T-helper 1 cell treated with Interleukin-12 subunit alpha and Interleukin-12 subunit beta and Interleukin-4 antibody, amounts not matched to agents 30 μg/mL and 1 μg/mL, for 36 hours (primary cell): Measurements from ENCODE around the gene SDSL.

ENCODE experiments used
- H3K27ac Mint-ChIP-seq: one replicate; pipeline ENCODE4 v1.8.0; 2021; ENCODE audit warnings: mild to moderate bottlenecking, mixed read lengths
- H3K27me3 Mint-ChIP-seq: one replicate; pipeline ENCODE4 v1.8.0; 2021; ENCODE audit warnings: low read depth, mixed read lengths
- H3K36me3 Mint-ChIP-seq: one replicate; pipeline ENCODE4 v1.8.0; 2021; ENCODE audit warnings: low read depth, mixed read lengths
- H3K4me1 Mint-ChIP-seq: one replicate; pipeline ENCODE4 v1.8.0; 2021; ENCODE audit warnings: low read depth, mixed read lengths
- H3K4me3 Mint-ChIP-seq: one replicate; pipeline ENCODE4 v1.8.0; 2021; ENCODE audit warnings: mild to moderate bottlenecking, moderate library complexity, mixed read lengths
- H3K9me3 Mint-ChIP-seq: one replicate; pipeline ENCODE4 v1.8.0; 2021; ENCODE audit warnings: mixed read lengths

Gene SDSL

GRCh38 chr12:113402586-113403260 is 19.5 kb upstream of the SDSL start:
- H3K27ac Mint-ChIP-seq, result no peak overlapping the region
- no peak overlapping the region for H3K4me3 Mint-ChIP-seq
- H3K9me3 Mint-ChIP-seq, result no peaks in the 10 kb centered on the region
- no peaks in the 10 kb centered on the region for H3K4me1 Mint-ChIP-seq
- H3K36me3 Mint-ChIP-seq, result no peaks in the 10 kb centered on the region
- peaks cover 24% of the 10 kb centered on the region for H3K27me3 Mint-ChIP-seq

DNA sequence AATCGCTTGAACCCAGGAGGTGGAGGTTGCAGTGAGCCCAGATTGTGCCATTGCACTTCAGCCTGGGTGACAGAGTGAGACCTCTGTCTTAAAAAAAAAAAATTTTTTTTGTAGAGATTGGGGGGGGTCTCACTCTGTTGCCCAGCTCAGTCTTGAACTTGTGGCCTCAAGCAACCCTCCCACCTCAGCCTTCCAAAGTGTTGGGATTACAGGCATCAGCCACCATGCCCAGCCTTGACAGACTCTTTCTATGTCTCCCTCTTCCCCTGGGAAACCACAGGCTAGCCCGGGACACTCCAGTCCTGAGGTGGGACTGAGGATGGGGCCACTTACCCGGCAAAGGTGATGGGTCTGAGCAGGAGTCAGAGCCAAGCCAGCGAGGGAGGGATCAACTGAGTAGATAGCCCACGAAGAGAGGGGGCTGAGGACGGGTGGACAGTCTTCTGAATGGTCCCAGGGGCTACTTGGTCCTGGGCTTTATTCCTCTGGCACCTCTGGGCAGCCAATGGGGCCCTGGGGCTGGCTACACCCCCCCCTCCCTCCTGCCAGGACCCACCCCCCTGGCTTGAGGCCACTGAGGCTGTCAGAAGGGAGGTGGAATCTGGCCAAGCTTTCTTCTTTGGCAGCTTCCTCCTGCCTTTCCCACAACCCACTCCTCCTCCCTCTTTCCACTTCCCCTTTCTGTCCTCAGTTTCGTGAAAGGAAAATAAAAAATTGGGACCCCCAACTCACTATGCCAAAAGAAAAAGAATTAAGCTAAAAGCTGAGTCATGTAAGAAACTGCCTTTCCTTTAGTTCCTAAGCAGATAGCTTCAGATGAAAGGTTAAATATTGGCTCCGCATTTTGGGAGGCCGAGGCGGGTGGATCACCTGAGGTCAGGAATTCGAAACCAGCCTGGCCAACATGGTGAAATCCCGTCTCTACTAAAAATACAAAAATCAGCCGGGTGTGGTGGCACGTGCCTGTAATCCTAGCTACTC is 18.5 kb upstream of the SDSL start, which contains the start of gene SDS:
SDS (minus strand) TSS at position 453 of the 981 bp plus-strand sequence. CDS start 4,179 bp downstream, outside the sequence.
- no peak within 1 kb of the TSS for H3K4me3 Mint-ChIP-seq
- peaks cover 24% of the 10 kb centered on the region for H3K27me3 Mint-ChIP-seq
- H3K4me1 Mint-ChIP-seq, result no peaks in the 10 kb centered on the region
- no peaks in the 10 kb centered on the region for H3K36me3 Mint-ChIP-seq
- no peaks in the 10 kb centered on the region for H3K9me3 Mint-ChIP-seq
- H3K27ac Mint-ChIP-seq, result no peak within 1 kb of the TSS

DNA sequence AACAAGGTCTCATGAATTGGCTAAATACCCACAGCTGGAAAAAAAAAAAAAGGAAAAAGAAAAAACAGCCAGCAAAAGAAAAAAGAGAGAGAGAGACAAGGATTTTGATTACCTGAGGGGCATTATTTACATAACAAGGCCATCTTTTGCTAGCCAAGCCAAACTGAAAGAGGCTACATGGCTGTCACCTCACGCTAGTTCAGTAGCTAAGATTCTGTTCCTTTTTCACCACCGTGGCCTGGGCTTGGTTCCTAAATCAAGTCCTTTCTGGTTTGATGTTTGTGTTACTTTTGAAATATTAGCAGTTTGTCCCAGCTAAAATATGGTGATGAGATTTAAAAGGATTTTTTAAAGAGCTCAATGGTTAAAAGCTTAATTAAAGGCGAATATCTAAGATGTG is 16.5 kb upstream of the SDSL start:
- Mint-ChIP-seq H3K27me3 (peaks cover 24% of the 10 kb centered on the region), H3K4me1 (no peaks in the 10 kb centered on the region), H3K4me3 (no peak overlapping the region), H3K36me3 (no peaks in the 10 kb centered on the region), H3K27ac (no peak overlapping the region), H3K9me3 (no peaks in the 10 kb centered on the region)

DNA sequence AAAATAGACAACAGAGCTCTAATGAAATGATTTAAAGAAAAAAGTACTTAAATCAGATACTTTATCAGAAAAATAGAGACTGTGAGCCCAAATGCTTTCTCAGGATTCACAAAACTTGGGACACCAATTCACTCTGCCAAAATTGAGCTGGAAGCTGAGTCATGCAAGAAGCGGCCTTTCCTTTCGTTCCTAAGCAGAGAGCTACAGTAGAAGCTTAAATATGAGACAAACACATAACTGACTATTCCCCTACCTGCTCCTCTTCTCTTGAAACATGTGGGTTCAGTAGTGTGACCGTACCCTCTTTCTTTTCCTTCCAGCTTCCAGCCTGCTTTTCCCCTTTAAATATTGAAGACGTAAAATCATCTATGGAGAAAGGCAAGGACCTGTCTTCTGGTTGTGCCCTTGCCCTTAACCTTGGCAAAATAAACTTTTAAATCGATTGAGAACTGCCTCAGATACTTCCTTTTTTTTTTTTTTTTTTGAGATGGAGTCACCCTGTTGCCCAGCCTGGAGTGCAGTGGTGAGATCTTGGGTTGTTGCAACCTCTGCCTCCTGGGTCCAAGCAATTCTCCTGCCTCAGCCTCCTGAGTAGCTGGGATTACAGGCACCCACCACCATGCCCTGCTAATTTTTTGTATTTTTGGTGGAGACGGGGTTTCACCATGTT is 14.1 kb upstream of the SDSL start:
- no peaks in the 10 kb centered on the region for H3K4me1 Mint-ChIP-seq
- no peak overlapping the region for H3K27ac Mint-ChIP-seq
- peaks cover 24% of the 10 kb centered on the region for H3K27me3 Mint-ChIP-seq
- H3K36me3 Mint-ChIP-seq, result no peaks in the 10 kb centered on the region
- no peaks in the 10 kb centered on the region for H3K9me3 Mint-ChIP-seq
- H3K4me3 Mint-ChIP-seq, result no peak overlapping the region

- Mint-ChIP-seq H3K27ac (no peak overlapping the region), H3K4me3 (no peak overlapping the region), H3K4me1 (no peaks in the 10 kb centered on the region), H3K9me3 (no peaks in the 10 kb centered on the region), H3K36me3 (no peaks in the 10 kb centered on the region), H3K27me3 (peaks cover 23% of the 10 kb centered on the region)
Measured at GRCh38 chr12:113408756-113409298, 13.4 kb upstream of the SDSL start.

DNA sequence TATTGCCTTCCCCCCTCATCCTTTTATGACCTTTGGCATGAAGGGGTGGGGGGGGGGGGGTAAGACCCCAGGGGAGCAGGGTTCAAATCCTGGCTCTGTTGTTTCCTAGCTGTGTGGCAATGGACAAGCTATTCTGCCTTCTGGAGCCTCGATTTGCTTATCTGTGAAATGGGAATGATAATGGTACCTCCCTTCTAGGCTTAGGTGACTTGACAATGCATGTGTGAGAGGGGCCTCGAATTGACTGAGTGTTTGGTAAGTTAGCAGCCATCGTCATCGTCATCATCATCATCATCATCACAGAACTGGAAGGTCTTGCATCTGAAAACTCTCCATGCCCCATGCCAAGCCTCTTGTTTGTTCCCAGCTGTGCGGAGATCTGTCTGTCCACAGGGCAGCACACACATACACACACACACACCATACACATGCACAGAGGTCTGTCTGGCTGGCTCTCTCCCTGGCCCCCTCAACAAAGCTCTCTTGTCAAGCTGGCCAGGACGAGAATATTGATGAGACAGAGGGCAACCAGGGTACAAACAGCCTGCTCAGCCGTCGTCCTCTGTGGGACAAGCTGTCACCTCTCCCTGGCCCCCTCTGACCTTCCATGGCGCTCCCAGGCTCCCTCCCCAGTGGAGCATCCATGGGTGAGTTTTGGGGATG is 12.6 kb upstream of the SDSL start:
- no peak overlapping the region for H3K4me3 Mint-ChIP-seq
- no peaks in the 10 kb centered on the region for H3K4me1 Mint-ChIP-seq
- H3K27ac Mint-ChIP-seq, result no peak overlapping the region
- no peaks in the 10 kb centered on the region for H3K9me3 Mint-ChIP-seq
- H3K27me3 Mint-ChIP-seq, result peaks cover 18% of the 10 kb centered on the region
- no peaks in the 10 kb centered on the region for H3K36me3 Mint-ChIP-seq

- no peak overlapping the region for H3K4me3 Mint-ChIP-seq
Measured at GRCh38 chr12:113413488-113413939, 8.7 kb upstream of the SDSL start.

GRCh38 chr12:113414519-113415038 is 7.6 kb upstream of the SDSL start:
- H3K36me3 Mint-ChIP-seq, result no peaks in the 10 kb centered on the region
- no peaks in the 10 kb centered on the region for H3K4me1 Mint-ChIP-seq
- H3K4me3 Mint-ChIP-seq, result no peak overlapping the region
- peaks cover 4% of the 10 kb centered on the region for H3K27me3 Mint-ChIP-seq
- H3K27ac Mint-ChIP-seq, result no peak overlapping the region
- no peaks in the 10 kb centered on the region for H3K9me3 Mint-ChIP-seq

More at GRCh38 chr12:113413488-113413939, 8.7 kb upstream of the SDSL start:
- H3K27ac Mint-ChIP-seq, result no peak overlapping the region
- H3K4me1 Mint-ChIP-seq, result no peaks in the 10 kb centered on the region
- no peaks in the 10 kb centered on the region for H3K9me3 Mint-ChIP-seq
- H3K27me3 Mint-ChIP-seq, result peaks cover 4% of the 10 kb centered on the region
- H3K36me3 Mint-ChIP-seq, result no peaks in the 10 kb centered on the region

DNA sequence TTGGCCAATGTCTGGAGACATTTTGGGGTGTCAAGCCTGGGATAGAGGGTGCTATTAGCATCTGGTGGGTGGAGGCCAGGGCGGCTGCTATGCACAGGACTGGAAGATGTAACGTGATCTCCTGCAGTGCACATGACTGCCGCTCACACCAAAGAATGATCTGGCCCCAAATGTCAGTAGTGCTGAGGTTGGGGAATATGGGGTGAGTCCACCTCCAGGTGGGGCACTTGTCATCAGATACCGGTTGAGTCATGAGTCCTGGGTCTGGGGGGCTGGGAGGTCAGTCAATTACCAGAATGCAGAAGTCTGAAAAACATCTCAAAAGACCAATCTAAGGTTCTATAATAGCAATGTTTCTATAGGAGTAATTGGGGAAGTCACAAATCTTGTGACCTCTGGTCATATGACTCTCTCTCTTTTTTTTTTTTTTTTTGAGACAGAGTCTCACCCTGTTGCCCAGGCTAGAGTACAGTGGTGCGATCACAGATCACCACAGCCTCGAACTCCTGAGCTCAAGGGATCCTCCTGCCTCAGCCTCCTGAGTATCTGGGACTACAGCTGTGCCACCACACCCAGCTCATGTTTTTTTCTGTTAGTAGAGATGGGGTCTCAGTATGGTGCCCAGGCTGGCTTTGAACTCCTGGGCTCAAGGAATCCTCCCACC is 6.0 kb upstream of the SDSL start:
- Mint-ChIP-seq H3K27ac (no peak overlapping the region), H3K4me3 (no peak overlapping the region), H3K27me3 (peaks cover 4% of the 10 kb centered on the region), H3K4me1 (no peaks in the 10 kb centered on the region), H3K36me3 (no peaks in the 10 kb centered on the region), H3K9me3 (no peaks in the 10 kb centered on the region)

GRCh38 chr12:113418213-113418879 is 3.8 kb upstream of the SDSL start:
- H3K36me3 Mint-ChIP-seq, result peaks cover 2% of the 10 kb centered on the region
- H3K4me1 Mint-ChIP-seq, result peaks cover 9% of the 10 kb centered on the region
- H3K27ac Mint-ChIP-seq, result no peak overlapping the region
- H3K9me3 Mint-ChIP-seq, result no peaks in the 10 kb centered on the region
- no peak overlapping the region for H3K4me3 Mint-ChIP-seq
- peaks cover 4% of the 10 kb centered on the region for H3K27me3 Mint-ChIP-seq

- H3K27ac Mint-ChIP-seq, result no peak overlapping the region
- H3K4me3 Mint-ChIP-seq, result no peak overlapping the region
- H3K36me3 Mint-ChIP-seq, result peaks cover 2% of the 10 kb centered on the region
- no peaks in the 10 kb centered on the region for H3K9me3 Mint-ChIP-seq
- H3K4me1 Mint-ChIP-seq, result peaks cover 11% of the 10 kb centered on the region
- no peaks in the 10 kb centered on the region for H3K27me3 Mint-ChIP-seq
Measured at GRCh38 chr12:113420996-113421595, 1.1 kb upstream of the SDSL start.

DNA sequence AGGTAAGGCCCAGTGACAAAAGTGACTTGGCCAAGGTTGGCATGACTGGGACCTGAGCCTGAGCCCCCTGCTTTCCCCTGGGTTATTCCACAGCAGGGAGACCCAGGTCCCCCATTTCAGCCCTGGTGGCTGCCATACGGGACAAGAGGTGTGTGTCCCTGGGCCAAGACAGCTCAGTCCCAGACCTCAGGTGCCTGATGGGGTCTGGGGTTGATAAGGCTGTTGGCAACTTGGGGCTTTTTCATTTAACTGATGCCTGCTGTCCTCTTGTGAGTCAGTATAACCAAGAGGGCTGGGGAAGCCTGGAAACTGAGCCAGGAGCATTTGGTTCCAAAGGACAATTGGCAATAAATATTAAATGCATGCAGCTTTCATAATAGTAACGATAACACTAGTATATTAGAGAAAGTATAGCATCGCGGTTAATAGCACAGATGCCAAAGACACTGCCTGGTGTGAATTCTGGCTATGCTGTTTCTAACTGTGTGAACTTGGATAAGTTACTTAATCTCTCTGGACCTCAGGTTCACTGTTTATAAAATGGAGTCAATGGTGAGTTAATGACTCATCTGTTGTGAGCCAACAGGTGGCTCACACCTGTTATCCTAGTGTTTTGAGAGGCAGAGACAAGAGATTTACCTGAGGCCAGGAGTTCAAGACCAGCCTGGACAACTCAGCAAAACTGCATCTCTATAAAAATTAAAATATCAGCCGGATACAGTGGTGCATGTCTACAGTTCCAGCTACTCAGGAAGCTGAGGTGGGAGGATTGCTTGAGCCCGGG is 898 bp downstream of the SDSL start:
- Mint-ChIP-seq H3K36me3 (peaks cover 2% of the 10 kb centered on the region), H3K27ac (no peak overlapping the region), H3K27me3 (no peaks in the 10 kb centered on the region), H3K9me3 (no peaks in the 10 kb centered on the region), H3K4me3 (no peak overlapping the region), H3K4me1 (peaks cover 11% of the 10 kb centered on the region)
